Ammon's horn (tissue), 1 donor: ENCODE results near the gene UHRF1.
"Not testable (repeated sequence)": the region's sequence is repeated elsewhere in the genome, so short reads cannot be mapped to it uniquely, and the experiment has no call there.

ENCODE experiments used
- DNase-seq: peaks from one replicate; pipeline ENCODE4 v3.0.0-alpha.2; 2016; ENCODE audit warnings: low spot score

Gene UHRF1

GRCh38 chr19:4900879-4901278 is 8.4 kb upstream of the UHRF1 start:
- not testable (repeated sequence) for DNase-seq

GRCh38 chr19:4902796-4903195 is 6.5 kb upstream of the UHRF1 start, which contains the start of gene ARRDC5:
ARRDC5 (minus strand) TSS chr19:4902896; CDS start chr19:4902825, 71 bp downstream.
- DNase-seq: no peak

DNA sequence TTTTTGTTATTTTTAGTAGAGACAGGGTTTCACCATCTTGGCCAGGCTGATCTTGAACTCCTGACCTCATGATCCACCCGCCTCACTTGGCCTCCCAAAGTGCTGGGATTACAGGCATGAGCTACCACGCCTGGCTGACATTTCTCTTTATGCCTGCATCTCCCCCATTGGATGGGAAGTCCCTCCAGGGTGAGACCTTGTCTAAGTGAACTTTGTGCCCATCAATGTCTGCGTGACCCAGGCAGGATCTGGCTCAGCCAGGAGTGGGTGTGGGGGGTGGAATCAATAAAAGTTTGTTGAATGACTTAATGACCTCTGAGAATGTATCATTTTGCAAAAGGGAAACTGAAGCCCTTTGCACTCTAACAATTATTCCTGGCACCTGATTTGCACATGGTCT is 4.8 kb upstream of the UHRF1 start:
- no peak for DNase-seq

DNA sequence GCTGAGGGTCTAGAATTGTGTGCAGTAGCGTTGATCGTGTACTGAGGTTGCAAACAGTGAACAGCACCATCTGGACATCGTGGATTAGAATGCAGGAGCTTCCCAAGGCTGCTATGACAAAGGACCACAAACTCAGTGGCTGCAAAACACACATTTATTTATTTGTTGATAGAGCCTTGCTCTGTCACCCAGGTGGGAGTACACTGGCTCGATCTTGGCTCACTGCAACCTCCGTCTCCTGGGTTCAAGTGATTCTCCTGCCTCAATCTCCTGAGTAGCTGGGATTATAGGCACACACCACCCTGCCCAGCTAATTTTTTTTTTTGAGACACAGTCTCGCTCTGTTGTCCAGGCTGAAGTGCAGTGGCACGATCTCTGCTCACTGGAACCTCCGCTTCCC is 2.3 kb upstream of the UHRF1 start:
- no peak for DNase-seq

DNA sequence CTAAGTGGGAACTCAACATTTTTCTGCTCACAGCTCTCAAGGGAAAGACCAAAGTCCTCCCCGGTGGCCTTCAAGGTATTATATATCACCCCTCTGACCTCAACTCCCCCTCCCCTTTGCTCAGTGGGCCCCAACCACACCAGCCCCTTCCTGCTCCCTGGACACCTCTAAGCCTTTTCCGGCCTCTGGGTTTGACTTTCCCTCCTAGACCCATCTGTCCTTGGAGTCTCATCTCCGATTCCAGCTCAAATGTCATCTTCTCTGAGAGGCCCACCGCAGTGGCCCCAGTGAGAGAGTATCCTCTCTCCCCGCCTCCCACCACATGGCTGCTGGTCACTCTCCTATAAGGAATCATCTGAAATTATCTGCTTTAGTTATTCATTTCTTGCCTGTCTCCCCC is 941 bp upstream of the UHRF1 start:
- no peak for DNase-seq

- no peak for DNase-seq
These were observed 533 bp upstream of the UHRF1 start for GRCh38 chr19:4908781-4909155.

DNA sequence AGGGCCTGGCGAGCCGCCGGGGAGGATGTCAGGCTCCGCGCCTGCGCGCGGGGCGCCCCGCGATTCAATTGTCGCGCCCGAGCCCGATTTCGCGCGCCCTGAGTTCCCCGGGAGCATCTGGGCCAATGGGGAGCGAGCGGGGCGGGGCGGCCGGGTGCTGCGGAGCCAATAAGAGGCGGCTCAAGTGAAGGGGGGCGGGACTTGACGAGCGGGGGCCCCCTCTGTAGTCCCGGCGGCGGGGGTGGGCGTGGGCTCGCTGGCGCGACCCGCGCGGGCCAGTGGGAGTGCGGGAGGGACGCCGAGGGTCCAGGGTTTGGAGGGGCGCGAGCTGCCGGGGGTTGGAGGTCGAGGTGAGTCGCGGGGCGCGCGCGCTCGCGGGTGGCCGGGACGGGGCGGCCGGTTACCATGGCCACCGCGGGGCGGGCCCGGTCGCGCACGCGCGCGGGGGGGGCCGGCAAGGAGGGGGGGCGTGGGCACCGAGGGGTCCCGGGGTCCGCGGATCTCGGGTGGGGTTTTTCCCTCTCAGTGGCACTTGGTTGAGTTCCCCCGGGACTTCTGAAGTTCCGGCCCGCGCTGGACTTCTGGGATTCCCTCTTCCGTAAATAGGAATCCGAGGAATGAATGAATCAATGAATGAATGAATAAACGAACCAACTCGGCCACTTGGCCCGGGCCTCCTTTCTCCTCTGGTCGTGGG is 744 bp downstream of the UHRF1 start:
- DNase-seq: peak; percentile 94

GRCh38 chr19:4910594-4911281 is 1.4 kb downstream of the UHRF1 start:
- DNase-seq: peak; percentile 66

DNA sequence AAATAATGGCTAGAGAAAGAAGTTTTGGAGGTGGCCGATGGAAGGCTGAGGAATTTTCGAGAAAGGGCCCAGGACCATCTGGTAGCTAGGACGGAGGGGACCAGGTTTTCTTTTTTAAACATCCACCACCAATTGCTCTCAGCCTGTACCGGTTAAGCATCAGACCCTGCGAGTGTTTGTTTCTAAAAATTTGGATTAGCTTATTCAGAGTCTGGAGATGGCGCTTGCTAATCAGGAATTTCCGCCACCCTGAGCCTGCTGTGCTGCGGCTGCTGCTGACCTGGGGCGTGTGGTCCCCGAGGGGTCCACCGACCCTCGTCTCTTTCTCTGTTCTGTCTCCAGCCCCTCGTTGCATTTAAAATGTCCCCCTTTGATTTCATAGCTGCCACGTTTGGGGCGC is 2.0 kb downstream of the UHRF1 start:
- no peak for DNase-seq

DNA sequence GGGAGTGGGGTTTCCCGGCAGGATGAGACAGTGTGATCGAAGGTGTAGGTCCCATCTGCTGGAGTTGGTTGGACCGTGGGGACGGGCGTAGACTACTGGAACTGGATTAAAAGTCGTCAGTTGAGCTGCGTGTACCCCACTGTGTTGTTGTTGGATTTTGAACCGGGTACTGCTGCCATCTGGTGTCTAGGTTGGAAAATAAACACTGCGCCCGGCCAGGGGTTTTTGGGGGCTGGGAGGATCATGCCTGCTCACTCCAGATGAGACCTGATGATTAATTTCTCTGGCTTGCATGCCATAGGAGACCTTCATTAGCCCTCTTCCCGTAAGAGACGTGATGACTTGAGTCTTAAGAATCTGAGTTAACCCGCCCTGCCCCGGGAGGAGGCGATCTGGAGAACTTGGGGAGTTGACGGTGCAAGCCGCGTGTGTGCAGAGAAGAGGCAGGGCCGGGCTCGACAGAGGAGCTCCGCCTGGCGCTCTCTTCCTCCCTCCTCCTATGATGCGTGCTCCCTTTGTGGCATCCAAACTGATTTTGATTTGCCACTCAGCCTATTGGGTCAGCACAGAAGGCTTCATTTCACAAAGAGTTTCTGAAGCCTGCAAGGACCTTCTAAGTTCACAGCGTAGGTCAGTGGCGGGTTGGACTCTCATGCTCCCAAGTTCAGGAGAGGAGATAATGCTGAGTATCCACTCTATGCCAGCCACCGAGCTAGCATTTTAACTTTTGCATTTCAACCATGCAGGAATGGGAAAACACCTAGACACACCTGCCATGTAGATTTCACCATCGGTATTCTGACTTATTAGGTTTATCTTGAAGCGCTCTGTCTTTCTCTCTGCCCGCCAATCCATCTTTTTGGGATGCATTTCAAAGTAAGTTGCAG is 2.7 kb downstream of the UHRF1 start:
- peak; percentile 80 for DNase-seq

GRCh38 chr19:4913996-4914735 is 4.9 kb downstream of the UHRF1 start:
- DNase-seq: no peak

- DNase-seq: no peak
These were observed 5.6 kb downstream of the UHRF1 start for GRCh38 chr19:4914736-4915501.

DNA sequence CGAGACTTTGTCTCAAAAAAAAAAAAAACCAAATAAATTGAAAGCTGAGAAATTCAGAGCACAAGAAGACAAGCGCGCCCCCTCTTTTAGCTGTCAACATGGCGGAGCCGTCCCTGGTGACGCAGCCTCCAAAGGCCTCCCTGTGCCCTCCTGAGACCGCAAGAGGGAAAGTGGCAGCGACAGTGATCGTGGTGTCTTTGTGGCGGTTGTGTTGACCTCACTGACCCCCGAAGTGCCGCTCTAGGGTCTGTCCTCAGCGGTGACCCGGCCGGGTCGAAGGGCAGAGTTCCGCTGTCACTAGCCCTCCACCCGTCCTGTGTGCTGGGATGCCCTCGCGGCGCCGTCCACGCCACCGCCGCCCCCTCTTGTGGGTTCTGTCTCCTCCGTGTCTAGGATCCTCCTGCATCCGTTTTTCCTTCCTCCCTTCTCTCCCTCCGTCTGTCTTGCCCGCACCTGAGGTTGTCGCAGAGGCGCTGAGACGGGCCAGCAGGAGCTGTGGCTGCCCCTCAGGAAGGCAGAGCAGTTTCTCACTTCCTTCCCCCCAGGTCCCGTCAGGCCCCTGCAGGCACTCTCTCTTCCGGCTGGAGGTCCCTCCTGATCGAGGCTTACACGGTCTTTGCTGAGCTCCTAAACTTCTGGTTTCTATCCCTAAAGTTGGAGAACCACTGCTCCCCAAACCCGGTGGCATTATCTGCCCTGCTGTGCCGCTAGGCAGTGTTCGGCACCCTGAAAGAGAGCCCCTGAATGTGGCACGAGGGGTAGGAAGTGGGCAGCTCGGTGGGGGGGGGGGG is 7.2 kb downstream of the UHRF1 start:
- DNase-seq: peak; percentile 25

- DNase-seq: peak; percentile 37
These were observed 13.4 kb downstream of the UHRF1 start for GRCh38 chr19:4922530-4923275.

DNA sequence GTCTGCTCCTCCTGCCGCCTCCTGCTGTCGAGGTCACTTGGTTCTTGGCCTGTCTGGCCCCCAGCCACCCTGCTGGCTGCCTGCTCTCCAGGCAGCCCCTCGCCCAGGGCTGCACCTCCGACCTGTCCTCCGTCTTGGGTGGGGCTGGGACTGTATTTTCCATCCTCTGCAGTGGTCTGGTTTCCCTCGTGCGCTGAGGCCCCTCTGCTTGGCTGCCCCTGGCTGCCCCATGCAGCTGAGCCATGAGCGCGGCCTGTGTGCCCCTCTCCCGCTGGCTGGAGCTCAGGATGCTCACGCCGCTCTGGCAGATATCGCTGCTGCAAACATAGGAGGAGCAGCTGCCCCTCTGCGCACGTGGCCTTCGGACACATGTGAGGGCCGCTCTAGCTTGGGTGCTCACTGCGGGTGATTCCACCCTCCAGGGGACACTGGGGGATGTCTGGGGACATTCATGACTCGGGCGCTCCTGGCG is 14.0 kb downstream of the UHRF1 start:
- no peak for DNase-seq

- DNase-seq: no peak
These were observed 19.9 kb downstream of the UHRF1 start for GRCh38 chr19:4929186-4929585.

DNA sequence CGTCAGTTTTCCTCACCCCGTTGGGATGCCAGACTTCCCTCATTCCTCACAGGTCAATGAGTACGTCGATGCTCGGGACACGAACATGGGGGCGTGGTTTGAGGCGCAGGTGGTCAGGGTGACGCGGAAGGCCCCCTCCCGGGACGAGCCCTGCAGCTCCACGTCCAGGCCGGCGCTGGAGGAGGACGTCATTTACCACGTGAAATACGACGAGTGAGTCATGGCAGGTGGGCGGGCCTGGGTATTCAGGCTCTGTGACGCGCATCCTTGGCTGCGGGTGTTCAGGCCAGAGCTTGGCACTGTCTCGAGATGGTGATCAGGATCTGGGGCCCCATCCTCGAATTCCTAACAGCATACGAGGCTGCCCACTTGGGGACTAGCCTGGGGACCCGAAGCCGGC is 21.4 kb downstream of the UHRF1 start:
- DNase-seq: no peak

GRCh38 chr19:4932711-4933110 is 23.4 kb downstream of the UHRF1 start:
- no peak for DNase-seq

GRCh38 chr19:4933528-4933927 is 24.2 kb downstream of the UHRF1 start:
- peak; percentile 50 for DNase-seq

DNA sequence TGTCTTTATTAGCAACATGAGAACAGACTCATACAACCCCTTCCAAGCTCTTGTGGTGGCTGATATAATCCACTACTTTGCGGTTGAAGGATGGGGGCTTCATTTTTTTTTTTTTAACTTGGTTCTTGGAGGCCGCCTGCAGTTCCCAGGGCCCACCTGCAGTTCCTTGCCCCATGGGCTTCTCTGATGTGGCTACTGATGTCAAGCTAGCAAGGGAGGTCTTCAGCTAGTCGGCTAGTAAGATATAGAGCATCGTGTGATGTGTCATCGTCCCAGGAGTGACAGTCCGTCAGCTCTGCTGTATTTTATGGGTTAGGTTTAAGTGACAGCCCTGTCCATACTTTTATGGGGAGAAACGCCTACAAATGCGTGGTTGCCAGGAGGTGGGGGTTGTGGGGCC is 26.1 kb downstream of the UHRF1 start:
- no peak for DNase-seq
